NCI-H2107 treated with DMSO at 0.1 percent for 48 hours (cell line): ENCODE measurements around the gene SIX1.

Source experiments
- DNase-seq: peaks from one replicate; lab custom pipeline; 2025; ENCODE audit not compliant: unreplicated experiment; lab: John Stamatoyannopoulos, UW

Gene SIX1

DNA sequence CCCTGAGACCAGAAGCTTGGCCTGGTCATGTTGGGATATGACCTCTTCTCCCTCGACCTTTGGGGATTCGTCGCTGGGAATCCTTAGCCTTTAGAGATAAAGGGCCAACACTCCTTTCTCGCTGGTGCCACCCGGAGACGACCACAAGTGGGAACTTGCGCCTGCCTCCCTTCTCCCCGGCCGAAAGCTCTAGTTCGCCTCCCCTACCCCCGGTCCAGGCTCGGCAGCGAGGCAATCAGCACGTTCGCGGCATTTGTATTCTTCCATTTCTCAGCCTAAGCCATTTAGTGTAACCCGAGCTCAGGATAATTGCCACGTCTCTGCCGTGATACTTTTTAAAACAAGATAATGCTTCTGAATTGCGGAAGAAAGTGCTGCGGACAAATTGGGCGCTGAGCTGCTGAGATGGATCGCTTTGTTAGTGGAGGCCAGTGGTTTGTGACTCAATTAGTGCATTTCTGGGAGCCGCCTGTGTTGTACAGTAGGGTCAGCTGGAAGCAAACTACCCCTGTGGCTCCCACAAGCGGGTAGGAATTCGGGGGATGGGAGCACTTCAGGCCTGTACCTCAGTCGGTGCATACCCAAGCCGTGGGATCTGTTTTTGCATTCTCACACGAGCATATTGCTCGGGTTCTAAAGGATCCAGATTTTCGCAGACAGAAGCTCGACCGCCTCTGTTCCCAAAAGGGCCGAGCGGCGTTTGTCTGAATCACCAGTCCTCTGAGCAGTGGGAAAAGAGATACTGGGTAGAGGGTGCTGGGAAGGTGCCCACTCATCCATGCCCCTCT, 6.8 kb upstream of the SIX1 start:
- peak; percentile 99 for DNase-seq

DNA sequence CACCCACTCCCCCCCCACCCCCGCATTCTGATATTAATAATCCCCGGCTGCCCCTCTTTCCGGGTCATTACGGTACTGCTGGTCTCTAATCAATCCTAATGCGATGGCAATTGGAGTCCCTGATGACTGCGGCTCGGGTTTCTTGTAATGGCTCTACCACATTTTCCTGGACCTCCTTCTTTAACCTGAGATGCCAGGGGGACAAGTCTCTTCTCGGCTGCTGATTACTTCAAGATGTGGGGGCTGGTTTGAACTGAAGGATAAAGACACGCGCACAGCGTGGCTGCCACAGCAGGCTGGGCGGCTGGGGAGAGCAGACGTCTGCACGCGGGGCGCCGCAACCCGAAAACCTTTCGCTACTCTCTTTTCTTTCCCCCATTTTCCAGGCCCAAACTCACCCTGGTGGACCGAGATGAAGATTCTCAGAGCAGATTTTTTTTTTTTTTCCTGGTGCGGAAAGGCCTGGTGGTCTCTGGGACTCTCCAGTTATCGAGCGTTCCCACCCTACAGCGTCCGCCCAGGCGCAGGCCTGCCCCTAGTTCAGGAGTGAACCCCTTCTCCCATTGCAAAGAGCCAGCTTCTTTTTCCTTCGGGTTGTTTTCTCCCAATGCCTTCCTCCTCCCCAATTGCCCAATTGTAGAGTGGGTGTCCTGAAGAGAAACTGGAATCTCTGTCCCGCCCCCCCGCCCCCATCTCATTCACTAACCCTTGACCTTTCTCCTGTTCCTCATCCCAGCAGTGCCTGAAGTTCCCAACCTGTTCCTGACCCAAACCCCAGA, 6.0 kb upstream of the SIX1 start:
- DNase-seq, result peak; percentile 98

DNA sequence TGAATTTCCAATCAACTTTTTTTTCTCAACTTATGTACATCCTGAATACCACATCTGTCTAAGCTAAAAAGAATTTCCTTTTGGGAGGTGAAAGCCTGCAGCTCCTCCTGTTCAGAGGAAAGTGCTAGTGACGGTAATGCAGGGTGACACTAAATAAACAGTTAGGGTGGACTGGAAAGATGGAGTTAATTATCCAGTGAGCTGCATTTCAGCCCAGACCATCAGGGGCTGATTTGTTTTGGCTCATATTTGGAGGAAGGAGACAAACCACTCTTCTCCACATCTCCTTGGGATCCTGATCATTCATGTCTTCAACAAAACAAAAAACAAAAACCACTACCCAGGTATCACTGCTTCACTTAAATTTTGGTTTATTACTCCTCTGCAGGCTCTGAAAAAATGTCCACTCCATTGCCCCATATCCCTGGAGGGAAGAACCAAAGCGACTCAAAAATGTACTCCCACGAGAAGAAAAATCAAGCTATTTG, 5.1 kb upstream of the SIX1 start:
- peak; percentile 88 for DNase-seq

DNA sequence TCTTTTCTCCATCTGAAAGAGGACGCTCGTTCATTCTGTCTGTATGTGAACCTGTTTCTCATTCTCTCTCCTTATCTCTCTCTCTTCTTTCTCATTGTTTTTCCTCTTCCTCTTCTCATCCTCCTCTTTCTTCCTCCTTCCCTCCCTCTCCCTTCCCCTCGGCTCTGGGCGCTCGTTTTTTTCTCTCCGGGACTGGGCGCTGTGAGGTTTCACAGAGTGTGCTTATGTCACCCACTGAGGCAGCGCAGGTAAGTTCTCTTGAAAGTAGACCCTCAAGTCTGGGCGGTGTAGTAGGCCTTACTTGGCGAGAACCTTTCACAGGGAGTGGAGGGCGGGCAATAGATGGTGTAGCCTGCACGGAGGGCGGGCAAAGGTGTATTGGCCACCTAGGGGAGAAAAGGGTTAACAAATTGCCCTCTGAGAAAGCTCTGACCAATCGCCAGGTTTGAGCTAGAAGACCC, 4.5 kb upstream of the SIX1 start:
- DNase-seq, result peak; percentile 82

DNA sequence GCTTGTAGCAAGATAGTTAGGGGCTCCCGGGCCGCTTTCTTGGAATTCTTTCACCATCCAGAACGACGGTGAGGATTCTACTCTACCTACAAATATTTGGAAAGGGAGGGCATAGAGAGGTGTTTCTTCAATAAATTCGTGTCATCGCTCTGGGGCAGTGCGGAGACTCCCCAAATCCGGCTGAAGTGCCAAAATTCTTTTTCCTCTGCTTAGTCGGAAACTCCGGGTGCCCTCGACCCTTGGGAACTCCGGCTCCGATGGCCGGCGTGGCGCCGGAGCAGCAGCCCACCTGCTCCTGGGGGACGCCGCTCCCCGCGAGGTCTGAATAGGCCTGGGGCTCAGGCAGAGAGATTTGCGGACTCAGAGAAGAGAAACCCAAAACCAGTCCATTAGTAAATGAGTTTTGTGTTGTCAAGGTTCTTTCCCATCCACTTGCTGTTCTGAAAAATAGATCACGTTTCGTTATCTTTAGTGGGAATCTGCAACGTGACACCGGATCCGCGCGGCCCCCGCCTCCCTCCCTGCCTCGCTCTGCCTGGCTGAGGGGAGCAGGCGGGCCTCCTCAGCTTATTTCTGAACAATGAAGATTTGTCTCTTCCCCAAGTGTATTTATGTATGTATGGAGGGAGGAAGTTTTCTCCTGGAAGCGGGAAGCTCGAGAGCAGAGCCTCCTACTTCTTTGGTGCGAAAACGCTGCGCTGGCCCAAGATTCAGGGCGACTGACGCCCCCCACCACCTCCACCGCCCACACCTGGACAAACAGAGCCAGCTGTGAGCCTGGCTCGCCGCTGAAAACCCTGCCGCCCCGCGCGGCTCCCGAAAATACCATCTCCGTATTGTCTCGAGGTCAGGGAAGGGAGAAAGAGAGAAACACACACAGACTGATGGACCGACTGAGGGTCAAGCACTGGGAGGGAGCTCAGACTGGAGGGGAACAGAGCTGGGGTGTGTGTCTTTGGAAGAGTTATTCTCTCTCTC, 3.7 kb upstream of the SIX1 start:
- DNase-seq, result peak; percentile 97

DNA sequence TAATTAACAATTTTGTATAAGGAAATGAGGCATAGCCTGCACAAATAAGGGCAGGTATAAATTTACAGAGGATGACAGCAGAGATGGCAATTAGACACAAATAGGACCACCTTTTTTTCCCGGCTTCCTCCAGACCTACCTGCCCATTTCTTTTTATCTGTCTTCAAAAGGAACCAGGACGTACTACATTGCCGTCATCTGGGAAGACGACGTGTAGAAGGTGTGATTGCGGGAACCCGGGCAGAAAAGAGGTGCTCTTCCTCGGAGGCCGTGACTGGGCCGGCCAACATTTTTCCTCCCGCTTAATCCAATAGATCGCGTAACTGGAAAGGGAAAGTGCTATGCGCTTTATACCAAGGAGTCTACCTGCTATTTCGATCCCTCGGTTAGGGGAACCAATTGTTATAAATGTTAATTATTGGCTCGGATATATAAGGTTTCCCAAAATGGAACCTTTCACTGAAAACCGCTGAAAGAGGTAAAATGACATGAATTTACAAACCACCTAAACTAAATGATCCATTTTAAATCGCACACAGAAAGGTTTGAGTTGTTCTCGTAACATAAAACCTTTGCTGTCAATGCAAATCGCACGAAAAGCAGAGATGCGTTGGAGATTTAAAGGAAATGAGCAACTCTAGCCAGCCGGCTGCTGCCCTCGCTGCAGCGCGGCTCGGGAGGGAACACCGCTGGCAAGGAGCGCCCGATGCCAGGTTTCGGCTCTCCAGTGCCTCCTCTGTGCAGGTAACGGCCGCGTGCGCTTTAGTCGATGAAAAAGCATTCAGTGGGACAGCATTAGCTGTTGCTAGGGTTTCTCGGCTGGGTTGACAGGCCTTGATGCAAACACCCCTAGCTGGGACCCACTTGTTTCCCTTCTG, 2.8 kb upstream of the SIX1 start:
- peak; percentile 96 for DNase-seq

DNA sequence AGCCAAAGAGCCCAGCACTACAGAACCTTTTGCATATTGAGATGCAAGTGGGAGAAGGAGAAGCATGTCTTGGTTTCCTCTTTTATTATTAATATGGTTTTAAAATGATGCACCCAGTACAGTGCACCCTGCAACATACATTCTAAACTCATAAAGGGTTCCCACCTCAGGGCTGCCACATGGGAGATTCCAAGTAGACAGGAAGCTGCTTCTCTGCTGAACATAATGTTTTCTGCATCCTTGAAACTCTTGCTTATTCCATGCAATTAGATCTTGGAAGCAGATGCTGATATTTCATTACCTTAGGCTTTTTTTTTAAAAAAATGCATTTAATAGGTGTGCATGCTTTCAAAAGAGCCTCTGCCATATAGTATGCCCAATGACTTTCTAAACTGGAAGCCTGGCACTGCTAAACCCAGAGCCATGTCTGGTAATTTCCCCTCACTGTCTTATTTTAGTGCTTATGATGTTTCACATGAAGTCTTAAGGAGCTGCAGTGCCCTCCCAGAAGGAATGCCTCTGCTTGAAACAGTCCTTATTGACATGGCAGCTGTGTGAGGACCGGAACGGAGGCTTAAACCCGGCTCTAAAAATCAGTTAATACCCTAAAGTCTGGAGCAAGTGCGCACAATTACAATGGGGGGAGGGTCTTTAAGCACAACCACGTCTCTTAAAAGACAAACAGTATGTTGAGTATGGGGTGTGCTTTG, 2.0 kb upstream of the SIX1 start:
- peak; percentile 93 for DNase-seq

DNA sequence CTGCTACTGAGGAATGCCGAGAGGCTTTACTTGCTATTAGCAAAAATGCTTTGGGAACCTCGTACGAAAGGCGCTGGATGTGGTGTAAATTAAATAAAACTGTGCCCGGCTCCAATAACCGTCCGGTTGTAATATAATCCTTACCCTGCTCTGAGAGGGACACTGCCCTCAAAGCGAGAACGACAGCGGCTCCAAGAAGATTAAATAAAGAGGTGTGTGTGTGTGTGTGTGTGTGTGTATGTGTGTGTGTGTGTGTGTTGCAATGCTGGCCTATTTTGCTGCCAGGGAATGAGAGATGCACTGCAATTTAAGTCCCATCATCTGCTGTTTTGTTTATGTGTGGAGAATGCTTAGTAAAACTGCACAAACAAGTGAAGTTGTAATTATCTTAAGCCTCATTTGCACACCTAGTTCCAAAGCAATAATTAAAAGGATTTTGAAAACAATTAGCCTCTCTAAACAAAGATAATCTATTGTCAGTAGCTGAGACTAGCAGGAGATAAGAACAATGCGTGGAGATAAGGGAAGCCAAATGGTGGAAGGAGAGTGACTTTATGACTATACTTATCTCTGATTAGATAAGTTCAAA, 1.2 kb upstream of the SIX1 start:
- DNase-seq, result peak; percentile 98

DNA sequence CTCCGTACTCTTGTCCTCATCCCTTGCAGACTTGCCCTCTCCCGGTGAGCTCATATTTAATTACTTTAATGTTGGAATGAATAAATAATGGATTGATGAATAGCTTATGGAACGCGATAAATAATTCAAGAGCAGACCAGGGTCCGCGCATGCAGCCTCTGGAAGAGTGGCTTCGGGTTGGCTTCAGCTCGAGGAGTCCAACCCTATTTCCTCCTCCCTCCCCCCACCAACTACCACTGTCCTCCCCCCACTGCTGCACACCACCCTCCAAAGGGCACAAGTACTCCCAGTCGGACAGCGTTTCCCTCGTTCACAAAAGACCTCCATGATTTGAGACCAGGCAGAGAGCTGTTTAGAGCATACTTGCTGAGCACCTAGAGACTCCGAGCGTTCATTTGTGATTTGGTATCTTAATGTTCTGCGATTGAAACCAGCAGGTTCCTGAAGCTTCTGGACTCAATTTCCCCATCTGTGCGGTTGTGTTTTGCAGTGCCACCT, 647 bp upstream of the SIX1 start:
- peak; percentile 98 for DNase-seq

DNA sequence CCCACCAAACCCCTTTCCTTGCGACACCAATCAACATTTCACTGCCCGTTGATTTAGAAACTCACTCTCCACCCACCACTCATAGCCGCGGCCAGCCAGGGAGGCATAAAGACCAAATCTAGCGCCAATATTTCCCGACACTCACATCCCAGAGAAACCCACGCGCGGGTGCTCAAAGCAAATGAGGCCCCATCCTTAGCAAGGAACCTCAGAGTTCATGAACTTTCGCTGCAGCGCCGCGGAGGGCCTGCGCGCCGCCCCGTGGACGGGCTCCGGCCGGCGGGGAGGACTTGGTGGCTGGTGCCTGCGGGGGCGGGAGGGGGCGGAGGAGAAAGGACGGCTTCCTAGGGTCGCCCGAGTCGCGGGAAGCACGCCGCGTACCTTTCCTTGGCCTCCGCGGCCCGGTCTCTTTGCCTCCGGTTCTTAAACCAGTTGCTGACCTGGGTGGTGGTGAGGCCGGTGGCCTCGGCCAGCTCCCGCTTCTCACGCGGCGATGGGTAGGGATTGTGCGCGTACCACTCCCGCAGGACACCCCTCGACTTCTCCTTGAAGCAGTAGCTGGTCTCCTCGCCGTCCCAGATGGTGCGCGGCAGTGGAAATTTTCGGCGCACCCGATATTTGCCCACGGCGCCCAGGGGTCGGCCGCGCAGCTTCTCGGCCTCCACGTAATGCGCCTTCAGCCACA, 886 bp downstream of the SIX1 start:
- no peak for DNase-seq

DNA sequence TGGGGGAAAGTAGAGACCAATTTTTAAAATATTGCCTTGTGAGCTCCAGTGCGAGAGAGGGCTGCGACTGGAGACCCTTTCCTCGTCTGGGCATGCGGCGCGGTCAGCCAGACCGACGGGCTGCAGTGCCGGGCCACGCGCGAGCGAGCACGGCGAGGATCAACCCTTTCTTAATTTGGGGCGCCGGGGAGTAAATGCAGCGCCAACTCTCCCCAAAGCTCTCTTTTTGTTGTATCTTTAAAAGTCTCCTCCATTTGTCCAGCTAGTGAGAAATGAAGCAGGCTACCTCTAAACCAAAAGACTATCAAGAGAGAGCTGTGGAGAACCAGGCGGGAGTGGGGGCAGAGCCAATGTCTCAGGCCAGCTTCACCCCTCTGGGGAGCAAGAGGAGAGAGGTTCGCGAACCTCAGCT, 1.4 kb downstream of the SIX1 start:
- DNase-seq, result no peak

DNA sequence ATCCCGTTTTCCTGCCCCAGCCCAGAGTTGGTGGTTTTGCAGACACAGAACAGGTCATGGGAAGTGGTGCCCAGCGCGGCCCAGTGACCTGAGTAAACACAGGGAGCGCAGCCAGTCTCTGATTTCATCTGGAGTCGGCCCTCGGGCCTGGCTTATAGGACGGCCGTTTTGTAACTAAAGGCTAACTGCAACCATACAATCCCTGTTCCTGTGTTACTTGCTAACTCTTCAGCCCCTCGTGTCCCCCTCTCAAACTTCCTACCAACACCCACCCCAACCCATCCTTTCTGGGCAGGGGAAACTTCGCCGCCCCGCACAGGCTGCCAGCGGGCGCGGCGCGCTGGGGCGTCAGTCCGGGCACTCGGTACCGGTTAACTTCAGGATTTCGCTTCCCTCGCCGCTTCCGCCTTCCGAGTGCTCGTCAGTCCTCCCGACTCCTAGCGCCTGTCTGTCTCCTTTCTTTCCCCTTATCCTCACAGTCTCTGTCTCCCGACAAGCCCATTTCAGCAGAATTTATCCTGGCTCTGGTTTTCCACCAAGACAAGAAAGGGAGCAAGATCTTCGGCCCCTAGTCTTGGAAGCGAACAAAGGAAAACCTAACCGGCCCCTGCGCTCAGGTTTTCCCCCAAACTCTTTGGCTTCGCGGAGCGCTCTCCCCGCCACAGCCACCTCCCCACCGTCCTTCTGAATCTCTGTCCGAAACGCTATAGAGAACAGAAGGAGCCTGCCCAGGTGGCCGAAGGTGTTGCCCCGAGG, 2.0 kb downstream of the SIX1 start:
- no peak for DNase-seq

DNA sequence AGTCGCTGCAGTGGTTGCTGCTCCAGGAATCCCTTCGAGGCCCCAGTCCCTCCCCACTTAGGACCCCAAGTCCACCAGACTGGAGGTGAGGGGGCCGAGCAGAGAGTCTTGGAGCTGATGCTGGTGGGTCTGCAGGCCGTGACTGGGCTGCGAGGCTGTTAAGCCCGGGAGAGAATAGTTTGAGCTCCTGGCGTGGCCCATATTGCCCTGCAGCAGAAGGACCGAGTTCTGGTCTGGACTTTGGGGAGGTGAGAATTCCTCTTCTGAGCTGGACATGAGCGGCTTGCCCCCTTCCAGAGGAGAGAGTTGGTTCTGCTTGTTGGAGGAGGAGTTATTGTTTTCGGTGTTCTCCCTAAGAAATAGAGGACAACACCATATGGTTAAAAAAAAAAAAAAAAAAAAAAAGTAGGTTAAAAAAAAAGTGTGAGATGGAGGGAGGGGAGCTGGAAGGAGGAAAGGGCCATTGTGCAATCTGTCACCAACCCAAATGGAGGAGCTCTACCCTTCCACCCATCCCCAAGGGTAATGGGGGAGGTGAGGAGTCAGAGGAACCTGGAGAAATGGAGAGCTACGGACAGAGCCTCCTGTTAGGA, 3.0 kb downstream of the SIX1 start:
- DNase-seq, result peak; percentile 95

DNA sequence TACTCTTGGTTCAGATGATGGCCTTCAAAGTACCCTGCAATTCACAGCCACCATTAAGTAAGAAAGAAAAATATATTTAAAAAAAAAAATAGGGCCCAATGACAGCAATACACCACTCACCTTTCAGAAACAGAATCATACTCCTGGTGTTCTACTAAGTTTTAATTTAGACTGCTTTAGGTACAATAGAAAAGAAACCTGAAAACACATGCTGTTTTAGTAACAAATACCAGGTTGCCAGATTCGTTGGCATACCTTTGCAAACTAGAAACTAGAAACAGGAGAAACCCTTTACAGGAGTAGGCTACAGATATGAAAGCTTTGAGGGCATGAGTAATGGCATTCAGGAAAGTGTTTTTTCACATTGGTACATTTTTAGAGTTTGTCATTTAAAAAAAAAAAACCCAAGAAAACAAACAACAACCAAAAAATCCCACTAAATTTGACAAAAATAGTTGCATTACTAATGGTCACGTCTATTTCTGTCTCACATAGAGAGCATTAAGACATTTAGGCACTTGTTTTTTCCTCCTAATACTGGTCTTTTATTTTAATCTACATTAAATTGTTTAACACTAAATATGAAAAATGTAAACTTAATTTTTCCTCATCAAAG, 4.0 kb downstream of the SIX1 start:
- DNase-seq, result peak; percentile 68

DNA sequence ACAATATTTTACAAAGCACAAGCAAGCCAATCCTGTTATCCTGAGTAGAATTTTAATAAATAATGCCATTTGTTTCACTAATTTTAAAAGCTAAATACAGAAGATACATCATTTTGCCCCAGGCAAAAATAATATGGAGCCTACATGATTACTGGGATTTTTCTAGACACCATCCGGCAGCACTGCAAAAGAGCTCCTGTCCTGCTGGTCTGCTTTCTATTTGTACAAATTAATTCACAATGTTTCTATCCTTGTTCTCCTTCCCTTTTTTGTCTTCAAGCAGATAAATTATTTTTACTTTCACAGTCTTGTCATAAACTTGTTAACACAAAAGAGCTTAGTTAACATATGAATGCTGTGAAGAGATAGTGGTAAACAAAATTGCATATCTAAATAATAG, 4.6 kb downstream of the SIX1 start:
- DNase-seq, result no peak

DNA sequence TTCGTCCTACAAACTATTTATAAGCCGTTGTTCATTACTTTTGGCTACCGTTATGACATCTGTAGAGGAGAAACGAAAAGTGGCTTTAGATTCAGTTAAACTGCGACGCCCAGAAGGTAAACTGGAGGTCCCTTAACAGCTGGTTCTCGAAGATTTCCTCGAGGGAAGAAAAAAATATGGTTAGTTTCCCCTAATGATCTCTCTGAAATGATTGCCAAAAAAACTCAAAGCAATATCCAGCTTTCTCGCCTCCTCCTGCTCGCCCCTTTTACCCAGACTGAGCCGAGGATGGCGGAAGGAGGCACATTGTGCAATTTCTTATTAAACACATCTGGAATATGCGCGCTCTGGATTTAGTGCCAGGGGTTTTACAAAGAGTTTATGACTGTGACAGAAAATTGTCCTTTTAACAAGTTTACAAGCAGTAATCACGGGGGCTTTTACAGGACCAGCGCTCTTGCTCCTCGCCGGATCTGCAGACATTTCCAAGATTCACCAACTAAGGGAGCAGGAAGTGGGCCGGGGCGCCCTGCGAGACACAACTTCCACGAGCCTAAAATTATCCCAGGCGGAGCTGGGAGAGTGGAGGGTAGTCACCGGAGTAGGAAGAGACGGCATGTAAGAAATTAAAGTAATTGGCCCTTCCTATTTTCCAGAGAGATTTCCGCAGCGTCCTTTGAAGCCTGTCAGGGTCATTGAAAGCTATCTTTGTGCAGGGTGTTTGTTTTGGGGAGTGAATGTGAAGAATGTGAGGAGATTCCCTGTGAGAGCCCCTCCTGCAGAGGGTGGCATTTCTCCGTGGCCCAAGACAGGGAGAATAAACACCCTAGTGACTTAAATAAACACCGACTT, 5.6 kb downstream of the SIX1 start:
- no peak for DNase-seq
